PFSK-1 (cell line): ENCODE measurements around the gene COX7B2.

ENCODE experiments used
- FOXP2 ChIP-seq: optimal IDR thresholded peaks from 2 replicates; pipeline ENCODE3; 2011; ENCODE audit warnings: borderline replicate concordance, control low read depth, inconsistent platforms; ENCODE audit not compliant: insufficient read depth; ENCODE audit errors: extremely low read length, extremely low read depth
- POLR2AphosphoS5 ChIP-seq: IDR thresholded peaks from 2 replicates; pipeline ENCODE4 v1.6.1; 2012; ENCODE audit warnings: low read depth, mild to moderate bottlenecking, control low read depth, low read length, moderate library complexity
- REST ChIP-seq, 2 experiments: IDR thresholded peaks; 2 replicates each; pipeline versions ENCODE4 v1.6.1 to v1.8.0; 2011 to 2012; ENCODE audit warnings: low read depth in 2 of 2, low read length in 2 of 2, control low read depth in 1 of 2, inconsistent platforms in 1 of 2, mild to moderate bottlenecking in 1 of 2, moderate library complexity in 1 of 2; ENCODE audit not compliant: insufficient read depth in 1 of 2
- SIN3A ChIP-seq: IDR thresholded peaks from 2 replicates; pipeline ENCODE4 v1.6.1; 2012; ENCODE audit warnings: mild to moderate bottlenecking, low read length, moderate library complexity, borderline replicate concordance; ENCODE audit not compliant: insufficient read depth
- TAF1 ChIP-seq: IDR thresholded peaks from 2 replicates; pipeline ENCODE4 v1.6.1; 2012; ENCODE audit warnings: low read length, control low read depth, borderline replicate concordance; ENCODE audit not compliant: insufficient read depth

Gene COX7B2

GRCh38 chr4:46933686-46934085 lies 24.6 kb upstream of the COX7B2 start:
- no peak for TF ChIP-seq SIN3A
- TF ChIP-seq FOXP2, result no peak
- TF ChIP-seq TAF1, result no peak
- no peak for TF ChIP-seq REST (IDR thresholded peaks at IDR 0.05; ENCODE audit: insufficient read depth in 1 of 2, low read depth in 2 of 2, low read length in 2 of 2)
- no peak for TF ChIP-seq POLR2AphosphoS5

GRCh38 chr4:46931981-46932380 lies 22.9 kb upstream of the COX7B2 start:
- TF ChIP-seq TAF1, result no peak
- no peak for TF ChIP-seq REST (IDR thresholded peaks at IDR 0.05; ENCODE audit: insufficient read depth in 1 of 2, low read depth in 2 of 2, low read length in 2 of 2)
- no peak for TF ChIP-seq SIN3A
- TF ChIP-seq POLR2AphosphoS5, result no peak
- TF ChIP-seq FOXP2, result no peak

GRCh38 chr4:46930891-46931290 lies 21.8 kb upstream of the COX7B2 start:
- no peak for TF ChIP-seq TAF1
- no peak for TF ChIP-seq SIN3A
- TF ChIP-seq POLR2AphosphoS5, result no peak
- no peak for TF ChIP-seq FOXP2
- TF ChIP-seq REST (IDR thresholded peaks at IDR 0.05; ENCODE audit: insufficient read depth in 1 of 2, low read depth in 2 of 2, low read length in 2 of 2), result no peak

- TF ChIP-seq FOXP2 (no peak), REST (IDR thresholded peaks at IDR 0.05; ENCODE audit: insufficient read depth in 1 of 2, low read depth in 2 of 2, low read length in 2 of 2) (no peak)
Observed at GRCh38 chr4:46927201-46927600, 18.2 kb upstream of the COX7B2 start.

GRCh38 chr4:46924789-46925529 lies 15.9 kb upstream of the COX7B2 start:
- no peak for TF ChIP-seq SIN3A
- TF ChIP-seq FOXP2, result no peak
- no peak for TF ChIP-seq TAF1
- no peak for TF ChIP-seq REST (IDR thresholded peaks at IDR 0.05; ENCODE audit: insufficient read depth in 1 of 2, low read depth in 2 of 2, low read length in 2 of 2)
- no peak for TF ChIP-seq POLR2AphosphoS5
